Neural cell (in vitro differentiated cells): Measurements from ENCODE around the gene MRPL4.
"Not testable (repeated sequence)": the region's sequence is repeated elsewhere in the genome, so short reads cannot be mapped to it uniquely, and the experiment has no call there.

ENCODE experiments used
- CTCF ChIP-seq: fragments of 450-650 bp; IDR thresholded peaks from 2 replicates; pipeline ENCODE4 v1.5.1; 2014; ENCODE audit warnings: antibody characterized with exemption, mild to moderate bottlenecking, moderate library complexity; ENCODE audit not compliant: poor library complexity, severe bottlenecking
- EP300 ChIP-seq: fragments of 450-650 bp; conservative IDR thresholded peaks from 2 replicates; pipeline ENCODE4 v1.6.1; 2014; ENCODE audit warnings: antibody characterized with exemption, mild to moderate bottlenecking, moderate library complexity; ENCODE audit not compliant: poor library complexity, severe bottlenecking
- EZH2 ChIP-seq: fragments of 200-600, 300-800 bp; shearing (Covaris generic), sonication (generic); IDR thresholded peaks from 2 replicates; pipeline ENCODE4 v1.6.1; 2014; ENCODE audit warnings: antibody characterized with exemption, low read length, borderline replicate concordance, mild to moderate bottlenecking; ENCODE audit not compliant: insufficient read depth, poor library complexity, severe bottlenecking
- MXI1 ChIP-seq: fragments of 450-650 bp; conservative IDR thresholded peaks from 2 replicates; pipeline ENCODE4 v1.6.1; 2014; ENCODE audit warnings: antibody characterized with exemption, mild to moderate bottlenecking; ENCODE audit not compliant: poor library complexity, severe bottlenecking
- POLR2AphosphoS5 ChIP-seq: IDR thresholded peaks from 2 replicates; pipeline ENCODE4 v1.6.1; 2012
- RAD21 ChIP-seq: fragments of 450-650 bp; conservative IDR thresholded peaks from 2 replicates; pipeline ENCODE4 v1.6.1; 2014; ENCODE audit warnings: antibody characterized with exemption, mild to moderate bottlenecking, moderate library complexity
- REST ChIP-seq: IDR thresholded peaks from 2 replicates; pipeline ENCODE4 v1.6.1; 2012; ENCODE audit warnings: borderline replicate concordance
- SMC3 ChIP-seq: fragments of 450-650 bp; conservative IDR thresholded peaks from 2 replicates; pipeline ENCODE4 v1.6.1; 2014; ENCODE audit warnings: antibody characterized with exemption, mild to moderate bottlenecking, moderate library complexity; ENCODE audit not compliant: poor library complexity
- TAF1 ChIP-seq: IDR thresholded peaks from 2 replicates; pipeline ENCODE4 v1.6.1; 2012; ENCODE audit warnings: low read depth

GRCh38 chr19:10241826-10242449, 10.1 kb upstream of the MRPL4 start:
- TF ChIP-seq RAD21, TAF1, POLR2AphosphoS5, CTCF, EZH2, SMC3, REST, EP300, MXI1: not testable (repeated sequence)
